HepG2 (cell line): Measurements from ENCODE around the gene TBC1D4. TPM values are rescaled to one million over a fixed set of nuclear protein-coding genes. Genes with fewer than 3 reads are reported as not detected.

Experiments used
- ATAC-seq: fragments of 200-7000 bp; cut with Tn5 transposase; 3 replicates; pipeline ENCODE4 v1.9.1; 2020; ENCODE audit warnings: mild to moderate bottlenecking, moderate library complexity
- BruUV-seq: library from RNA; stranded (reverse); fragments of 400-500 nt; replicated peaks from 2 replicates; lab custom pipeline; 2021; lab: Mats Ljungman, UMichigan
- CTCF ChIA-PET: fragments of 300-600 bp; formaldehyde crosslinking; extraction: SDS; loops from one replicate; lab custom pipeline; 2021; ENCODE audit warnings: low total read pairs, inconsistent platforms, low intra/inter-chr PET ratio; lab: Yijun Ruan, JAX
- POLR2A ChIA-PET: fragments of 350-600 bp; sonication (Branson Sonifier 250); formaldehyde crosslinking; loops from one replicate; lab custom pipeline; 2020; ENCODE audit warnings: antibody characterized with exemption, inconsistent platforms; lab: Yijun Ruan, JAX
- DNase-seq: peaks from one replicate; pipeline ENCODE4 v3.0.0-alpha.2; 2015; ENCODE audit warnings: low spot score
- FAIRE-seq: peaks from 3 replicates; lab custom pipeline; 2011; peaks lifted over from hg19 to GRCh38; lab: Jason Lieb, UNC
- H2AFZ ChIP-seq: one replicate; pipeline ENCODE4 v1.6.1; 2011; ENCODE audit warnings: low read length, inconsistent platforms
- H3K27ac ChIP-seq: fragments of 300-600 bp; 3 replicates; pipeline ENCODE4 v1.8.0; 2011; ENCODE audit warnings: mixed run types, mild to moderate bottlenecking, mixed read lengths, low read length, inconsistent platforms; ENCODE audit not compliant: insufficient read depth; ENCODE audit errors: extremely low read length
- H3K27me3 ChIP-seq, 2 experiments: fragments of 200-600 bp in 1 of 2; 2 replicates in 1 of 2; 3 replicates in 1 of 2; pipeline versions ENCODE4 v1.6.0 to v1.8.0; 2011; ENCODE audit warnings: low read length in 2 of 2, mild to moderate bottlenecking in 2 of 2, moderate library complexity in 2 of 2, inconsistent platforms in 1 of 2; ENCODE audit not compliant: insufficient read depth in 2 of 2, control insufficient read depth in 1 of 2
- H3K36me3 ChIP-seq, 2 experiments: fragments of 200-600 bp in 1 of 2; replicated peaks in 1 of 2; 2 replicates in 1 of 2; 3 replicates in 1 of 2; pipeline versions ENCODE4 v1.5.1 to v1.8.0; 2011; ENCODE audit warnings: low read length in 2 of 2, inconsistent platforms in 1 of 2; ENCODE audit not compliant: insufficient read depth in 2 of 2, control insufficient read depth in 1 of 2
- H3K4me1 ChIP-seq: 2 replicates; pipeline ENCODE4 v1.5.1; 2012; ENCODE audit warnings: low read length, inconsistent platforms; ENCODE audit not compliant: insufficient read depth
- H3K4me2 ChIP-seq: 2 replicates; pipeline ENCODE4 v1.6.0; 2011; ENCODE audit warnings: low read depth, low read length, inconsistent platforms
- H3K4me3 ChIP-seq, 3 experiments: fragments of 200-600 bp in 1 of 3; sonication (generic), shearing (Covaris generic) in 1 of 3; replicated peaks in 1 of 3; 2 replicates each; pipeline ENCODE4 v1.5.1; 2011 to 2016; ENCODE audit warnings: low read length in 3 of 3, inconsistent platforms in 2 of 3, low read depth in 2 of 3, mild to moderate bottlenecking in 2 of 3, control low read depth in 1 of 3, mixed read lengths in 1 of 3; ENCODE audit not compliant: insufficient read depth in 1 of 3
- H3K79me2 ChIP-seq: one replicate; pipeline ENCODE4 v1.6.1; 2011; ENCODE audit warnings: low read length, inconsistent platforms; ENCODE audit not compliant: insufficient read depth
- H3K9ac ChIP-seq: 2 replicates; pipeline ENCODE4 v1.6.0; 2011; ENCODE audit warnings: mild to moderate bottlenecking, low read depth, low read length, inconsistent platforms; ENCODE audit not compliant: insufficient read depth
- H3K9me3 ChIP-seq: 2 replicates; pipeline ENCODE4 v1.5.1; 2012; ENCODE audit warnings: mild to moderate bottlenecking, low read length
- H4K20me1 ChIP-seq: 2 replicates; pipeline ENCODE4 v1.6.0; 2011; ENCODE audit warnings: inconsistent platforms, mild to moderate bottlenecking, low read length, moderate library complexity; ENCODE audit not compliant: insufficient read depth
- ATF5 ChIP-seq: sonication (generic); formaldehyde crosslinking; IDR thresholded peaks from 2 replicates; pipeline ENCODE4 v1.4.0; 2020; ENCODE audit warnings: mild to moderate bottlenecking, low read depth, missing genetic modification reagents
- FLYWCH1 ChIP-seq: sonication (generic); formaldehyde crosslinking; IDR thresholded peaks from 2 replicates; pipeline ENCODE4 v1.8.1; 2023; ENCODE audit warnings: mild to moderate bottlenecking, missing genetic modification reagents
- FOXM1 ChIP-seq: sonication (generic); formaldehyde crosslinking; IDR thresholded peaks from 2 replicates; pipeline ENCODE4 v1.5.0; 2020; ENCODE audit warnings: missing genetic modification reagents
- IRF1 ChIP-seq: sonication (generic); formaldehyde crosslinking; IDR thresholded peaks from 2 replicates; pipeline ENCODE4 v1.4.0; 2020; ENCODE audit warnings: low read depth, mild to moderate bottlenecking, missing genetic modification reagents
- NR2F6 ChIP-seq, 2 experiments: IDR thresholded peaks; 2 replicates each; pipeline ENCODE4 v1.6.1; 2016; ENCODE audit warnings: antibody characterized with exemption in 1 of 2, mild to moderate bottlenecking in 1 of 2
- RBM22 ChIP-seq: fragments of 200-400 bp; formaldehyde crosslinking; optimal IDR thresholded peaks from 2 replicates; pipeline ENCODE3; 2017; ENCODE audit warnings: mild to moderate bottlenecking, low read length, moderate library complexity
- SIN3B ChIP-seq: fragments of 150-350 bp; IDR thresholded peaks from 2 replicates; pipeline ENCODE4 v1.6.1; 2014; ENCODE audit warnings: low read length
- SMC3 ChIP-seq: IDR thresholded peaks from 2 replicates; pipeline ENCODE4 v1.6.1; 2011; ENCODE audit warnings: low read length, improper control_type of control experiment
- ZBTB10 ChIP-seq: sonication (generic); formaldehyde crosslinking; IDR thresholded peaks from 2 replicates; pipeline ENCODE4 v1.4.0; 2020; ENCODE audit warnings: missing genetic modification reagents, borderline replicate concordance
- ZNF256 ChIP-seq: sonication (generic); formaldehyde crosslinking; conservative IDR thresholded peaks from 2 replicates; pipeline ENCODE4 v1.4.0; 2020; ENCODE audit warnings: missing genetic modification reagents
- ZNF34 ChIP-seq: sonication (generic); formaldehyde crosslinking; IDR thresholded peaks from 2 replicates; pipeline ENCODE4 v1.4.0; 2020; ENCODE audit warnings: mild to moderate bottlenecking, missing genetic modification reagents, borderline replicate concordance
- ZNF543 ChIP-seq: sonication (generic); formaldehyde crosslinking; IDR thresholded peaks from 2 replicates; pipeline ENCODE4 v1.4.0; 2020; ENCODE audit warnings: mild to moderate bottlenecking, missing genetic modification reagents
- ZSCAN21 ChIP-seq: sonication (generic); formaldehyde crosslinking; IDR thresholded peaks from 2 replicates; pipeline ENCODE4 v1.8.0; 2022; ENCODE audit warnings: mild to moderate bottlenecking, missing genetic modification reagents, moderate library complexity, borderline replicate concordance
- WGBS: methylation state at CpG from one replicate; pipeline ENCODE4 v1.1.6; 2017; ENCODE audit warnings: low lambda C conversion rate; 5-methylcytosine and 5-hydroxymethylcytosine counted together
- in situ Hi-C: cut with HindIII; loops from 2 replicates; pipeline ENCODE4 v1.10.0; 2017; ENCODE audit warnings: low pct_unique_long_range_greater_than_20kb; ENCODE audit not compliant: extremely low pct_ligation_motif_present
- intact Hi-C: fragments of 100-400 bp; cut with micrococcal nuclease; formaldehyde crosslinking; loops from one replicate; pipeline ENCODE4 v1.10.0; 2022; ENCODE audit not compliant: unreplicated experiment
- polyA plus RNA-seq, 8 experiments: library from polyadenylated mRNA; depleted of rRNA in 3 of 8; stranded (reverse) in 7 of 8; unstranded in 1 of 8; fragments of >200 nt; fragmentation: Illumina TruSeq in 4 of 8; extraction: Trizol in 4 of 8; gene quantifications; 2 replicates each; pipeline versions ENCODE4 v1.2.1 to v1.2.3, GENCODE V29; 2011 to 2016; ENCODE audit warnings: low read depth in 4 of 8, missing spikeins in 1 of 8, mixed read lengths in 1 of 8; ENCODE audit not compliant: insufficient read depth in 1 of 8
- total RNA-seq, 5 experiments: library from RNA; depleted of rRNA; stranded (reverse); fragments of >200 nt; fragmentation: Illumina TruSeq; extraction: Trizol; gene quantifications; 2 replicates each; pipeline ENCODE4 v1.2.3, GENCODE V29; 2016; ENCODE audit warnings: low read depth in 1 of 5

The TBC1D4 gene
- total and polyA plus RNA-seq, 2 of the 13 experiments (the other 11 are each of a cell fraction or from before 2014, with no cell fraction given), result 35.9 to 64.4 TPM

- H3K4me3 ChIP-seq, result no peak overlapping the region
- peaks cover 14% of the 10 kb centered on the region for H4K20me1 ChIP-seq
- no peaks in the 10 kb centered on the region; a peak in 2 of 5 replicates for H3K36me3 ChIP-seq
- intact Hi-C loops, result no loop called here
- TF ChIP-seq SIN3B, result no peak
- no peak for TF ChIP-seq ZSCAN21 (CRISPR knock-in tag)
- peak; percentile 49 for TF ChIP-seq RBM22
- TF ChIP-seq IRF1 (CRISPR knock-in tag), result no peak
- no peak for TF ChIP-seq ZNF34 (CRISPR knock-in tag)
- TF ChIP-seq, all 625 proteins: peak for 1
- FAIRE-seq (no peak), DNase-seq (no peak), ATAC-seq (peak; percentile 65)
- no TSS peak for BruUV-seq
- Histone ChIP-seq H3K27me3 (no peaks in the 10 kb centered on the region), H2AFZ (no peak overlapping the region), H3K27ac (no peak overlapping the region), H3K79me2 (peaks cover 86% of the 10 kb centered on the region), H3K9ac (no peak overlapping the region), H3K4me1 (peaks cover 37% of the 10 kb centered on the region), H3K4me2 (no peak overlapping the region), H3K9me3 (no peaks in the 10 kb centered on the region)
- in situ Hi-C loops, result no loop called here
- WGBS, result 95% methylated on average over 3 of the region's 3 CpGs
- CTCF ChIA-PET, result no interaction called here
- POLR2A ChIA-PET, result no interaction called here
Observed at GRCh38 chr13:75391432-75392100, 90.4 kb downstream of the TBC1D4 start.

GRCh38 chr13:75390229-75390628 is 91.7 kb downstream of the TBC1D4 start:
- ATAC-seq (no peak), DNase-seq (no peak), FAIRE-seq (no peak)
- Histone ChIP-seq H4K20me1 (peaks cover 14% of the 10 kb centered on the region), H3K4me1 (peaks cover 50% of the 10 kb centered on the region), H3K27ac (no peak overlapping the region), H3K36me3 (no peaks in the 10 kb centered on the region; a peak in 2 of 5 replicates), H3K9ac (no peak overlapping the region), H3K27me3 (no peaks in the 10 kb centered on the region), H3K9me3 (no peaks in the 10 kb centered on the region), H3K4me3 (no peak overlapping the region), H3K4me2 (no peak overlapping the region), H2AFZ (no peak overlapping the region), H3K79me2 (peaks cover 86% of the 10 kb centered on the region)
- ChIA-PET POLR2A (no interaction called here), CTCF (no interaction called here)
- in situ Hi-C loops, result no loop called here
- intact Hi-C loops, result no loop called here
- WGBS, result 94% methylated on average over 5 of the region's 5 CpGs
- TF ChIP-seq ZNF543 (CRISPR knock-in tag) (no peak), FLYWCH1 (no peak), NR2F6 (IDR thresholded peaks at IDR 0.05) (no peak), NR2F6 (CRISPR knock-in tag; IDR thresholded peaks at IDR 0.05) (no peak), FOXM1 (CRISPR knock-in tag) (no peak), ZNF256 (CRISPR knock-in tag) (no peak), ATF5 (no peak), SMC3 (no peak), ZBTB10 (CRISPR knock-in tag) (no peak)
- no TSS peak for BruUV-seq
